ENCODE measurements around the gene PHACTR2. TPM values are rescaled to one million over a fixed set of nuclear protein-coding genes. Genes with fewer than 3 reads are reported as not detected.
"Not testable (repeated sequence)": the region's sequence is repeated elsewhere in the genome, so short reads cannot be mapped to it uniquely, and the experiment has no call there.

The PHACTR2 gene
- total RNA-seq, 1 experiment from 2014 or later: not detected

GRCh38 chr6:143647732-143648131 lies 30.0 kb upstream of the PHACTR2 start:
- no peaks in the 10 kb centered on the region for H3K4me1 ChIP-seq (ENCODE audit: low read length)
- H3K9me2 ChIP-seq (replicated peaks; ENCODE audit: insufficient read depth, low read length): no peaks in the 10 kb centered on the region
- H3K4me2 ChIP-seq (ENCODE audit: low read depth, low read length, poor library complexity, severe bottlenecking): no peak overlapping the region
- no peak overlapping the region for H2AFZ ChIP-seq (ENCODE audit: low read length)
- DNase-seq: no peak
- H3K27me3 ChIP-seq (ENCODE audit: low read length): no peaks in the 10 kb centered on the region
- no peak overlapping the region for H3K27ac ChIP-seq (ENCODE audit: low read length)
- no peaks in the 10 kb centered on the region for H4K20me1 ChIP-seq (ENCODE audit: insufficient read depth, low read depth, low read length)
- H3K9ac ChIP-seq (ENCODE audit: low read length): no peak overlapping the region
- H3K4me3 ChIP-seq (ENCODE audit: low read length): no peak overlapping the region
- H3K79me2 ChIP-seq (ENCODE audit: low read length): no peaks in the 10 kb centered on the region
- H3K9me3 ChIP-seq (ENCODE audit: low read length): no peaks in the 10 kb centered on the region
- H3K36me3 ChIP-seq (ENCODE audit: insufficient read depth, low read length): no peaks in the 10 kb centered on the region

- not testable (repeated sequence) for H3K9me2 ChIP-seq (replicated peaks; ENCODE audit: insufficient read depth, low read length); H3K4me3 ChIP-seq (ENCODE audit: low read length); DNase-seq; H3K36me3 ChIP-seq (ENCODE audit: insufficient read depth, low read length); H2AFZ ChIP-seq (ENCODE audit: low read length); H4K20me1 ChIP-seq (ENCODE audit: insufficient read depth, low read depth, low read length); H3K27me3 ChIP-seq (ENCODE audit: low read length); H3K9ac ChIP-seq (ENCODE audit: low read length); H3K79me2 ChIP-seq (ENCODE audit: low read length); H3K27ac ChIP-seq (ENCODE audit: low read length); H3K4me1 ChIP-seq (ENCODE audit: low read length); H3K9me3 ChIP-seq (ENCODE audit: low read length); H3K4me2 ChIP-seq (ENCODE audit: low read depth, low read length, poor library complexity, severe bottlenecking)
Observed at GRCh38 chr6:143649319-143649718, 28.4 kb upstream of the PHACTR2 start.

GRCh38 chr6:143651328-143651727 lies 26.4 kb upstream of the PHACTR2 start:
- H3K9ac ChIP-seq (ENCODE audit: low read length); DNase-seq; H3K36me3 ChIP-seq (ENCODE audit: insufficient read depth, low read length); H3K79me2 ChIP-seq (ENCODE audit: low read length); H4K20me1 ChIP-seq (ENCODE audit: insufficient read depth, low read depth, low read length); H3K4me1 ChIP-seq (ENCODE audit: low read length); H2AFZ ChIP-seq (ENCODE audit: low read length); H3K4me2 ChIP-seq (ENCODE audit: low read depth, low read length, poor library complexity, severe bottlenecking); H3K27me3 ChIP-seq (ENCODE audit: low read length); H3K9me3 ChIP-seq (ENCODE audit: low read length); H3K9me2 ChIP-seq (replicated peaks; ENCODE audit: insufficient read depth, low read length); H3K4me3 ChIP-seq (ENCODE audit: low read length); H3K27ac ChIP-seq (ENCODE audit: low read length): not testable (repeated sequence)

DNA sequence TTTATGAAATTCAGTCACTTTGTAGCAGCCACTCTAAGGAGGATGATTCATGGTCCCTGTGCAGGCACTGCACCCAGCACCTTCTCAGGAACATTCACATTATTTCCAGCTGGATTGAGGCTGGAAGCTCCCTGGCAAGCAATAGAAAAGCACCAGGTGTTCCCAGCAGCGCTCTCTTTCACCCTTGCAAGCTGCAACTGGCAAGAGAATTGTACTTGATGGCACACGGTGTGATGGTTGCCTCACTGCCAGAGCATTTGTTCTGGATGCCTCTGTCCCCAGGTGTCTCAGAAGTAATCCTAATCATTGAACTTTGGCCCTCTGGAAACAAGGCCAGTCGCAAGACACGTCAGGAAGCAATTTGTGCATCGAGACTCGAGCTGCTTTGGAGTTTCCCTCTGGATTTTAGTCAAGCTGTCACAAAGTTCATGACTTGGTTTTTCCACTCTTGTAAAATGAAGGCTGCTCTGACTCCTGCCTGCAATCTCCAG lies 24.9 kb upstream of the PHACTR2 start:
- Histone ChIP-seq H3K4me2 (ENCODE audit: low read depth, low read length, poor library complexity, severe bottlenecking) (no peak overlapping the region), H2AFZ (ENCODE audit: low read length) (no peak overlapping the region)

GRCh38 chr6:143655541-143655940 lies 22.2 kb upstream of the PHACTR2 start:
- H2AFZ ChIP-seq (ENCODE audit: low read length): no peak overlapping the region
- H4K20me1 ChIP-seq (ENCODE audit: insufficient read depth, low read depth, low read length): no peaks in the 10 kb centered on the region
- H3K9me3 ChIP-seq (ENCODE audit: low read length): no peaks in the 10 kb centered on the region
- H3K9me2 ChIP-seq (replicated peaks; ENCODE audit: insufficient read depth, low read length): no peaks in the 10 kb centered on the region
- H3K27me3 ChIP-seq (ENCODE audit: low read length): no peaks in the 10 kb centered on the region
- no peaks in the 10 kb centered on the region for H3K4me1 ChIP-seq (ENCODE audit: low read length)
- DNase-seq: no peak
- no peaks in the 10 kb centered on the region for H3K36me3 ChIP-seq (ENCODE audit: insufficient read depth, low read length)
- no peak overlapping the region for H3K9ac ChIP-seq (ENCODE audit: low read length)
- no peak overlapping the region for H3K4me2 ChIP-seq (ENCODE audit: low read depth, low read length, poor library complexity, severe bottlenecking)
- no peak overlapping the region for H3K27ac ChIP-seq (ENCODE audit: low read length)
- H3K4me3 ChIP-seq (ENCODE audit: low read length): no peak overlapping the region
- no peaks in the 10 kb centered on the region for H3K79me2 ChIP-seq (ENCODE audit: low read length)

More for the DNA sequence above, 24.9 kb upstream of the PHACTR2 start:
- H3K27ac ChIP-seq (ENCODE audit: low read length): no peak overlapping the region
- no peak overlapping the region for H3K4me3 ChIP-seq (ENCODE audit: low read length)
- H3K79me2 ChIP-seq (ENCODE audit: low read length): no peaks in the 10 kb centered on the region
- no peak for DNase-seq
- no peaks in the 10 kb centered on the region for H3K27me3 ChIP-seq (ENCODE audit: low read length)
- no peaks in the 10 kb centered on the region for H3K9me2 ChIP-seq (replicated peaks; ENCODE audit: insufficient read depth, low read length)
- no peak overlapping the region for H3K9ac ChIP-seq (ENCODE audit: low read length)
- H3K9me3 ChIP-seq (ENCODE audit: low read length): no peaks in the 10 kb centered on the region
- no peaks in the 10 kb centered on the region for H3K4me1 ChIP-seq (ENCODE audit: low read length)
- H4K20me1 ChIP-seq (ENCODE audit: insufficient read depth, low read depth, low read length): no peaks in the 10 kb centered on the region
- no peaks in the 10 kb centered on the region for H3K36me3 ChIP-seq (ENCODE audit: insufficient read depth, low read length)

DNA sequence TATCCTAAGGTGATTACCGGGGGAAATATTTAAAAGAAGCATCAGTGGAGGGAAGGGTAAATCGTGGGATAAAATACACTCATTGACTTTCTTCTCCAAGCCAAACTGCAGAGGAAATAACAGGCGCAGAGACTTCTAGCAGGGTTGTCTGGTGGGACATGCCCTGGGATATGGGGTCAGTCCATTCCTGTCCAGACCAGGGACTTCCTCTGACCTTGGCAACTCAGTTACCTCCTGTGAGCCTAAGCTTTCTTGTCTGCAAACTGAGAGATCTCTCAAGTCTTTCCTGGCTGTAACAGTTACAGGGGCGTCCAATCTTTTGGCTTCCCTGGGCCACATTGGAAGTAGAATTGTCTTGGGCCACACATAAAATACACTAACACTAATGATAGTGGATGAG lies 21.7 kb upstream of the PHACTR2 start:
- Histone ChIP-seq H3K9me2 (replicated peaks; ENCODE audit: insufficient read depth, low read length) (no peaks in the 10 kb centered on the region), H3K9me3 (ENCODE audit: low read length) (no peaks in the 10 kb centered on the region), H3K36me3 (ENCODE audit: insufficient read depth, low read length) (no peaks in the 10 kb centered on the region), H4K20me1 (ENCODE audit: insufficient read depth, low read depth, low read length) (no peaks in the 10 kb centered on the region), H3K4me1 (ENCODE audit: low read length) (no peaks in the 10 kb centered on the region), H3K27me3 (ENCODE audit: low read length) (no peaks in the 10 kb centered on the region), H2AFZ (ENCODE audit: low read length) (no peak overlapping the region), H3K9ac (ENCODE audit: low read length) (no peak overlapping the region), H3K4me2 (ENCODE audit: low read depth, low read length, poor library complexity, severe bottlenecking) (no peak overlapping the region), H3K4me3 (ENCODE audit: low read length) (no peak overlapping the region), H3K79me2 (ENCODE audit: low read length) (no peaks in the 10 kb centered on the region), H3K27ac (ENCODE audit: low read length) (no peak overlapping the region)
- DNase-seq: no peak

- no peak overlapping the region for H3K27ac ChIP-seq (ENCODE audit: low read length)
- no peak overlapping the region for H3K4me2 ChIP-seq (ENCODE audit: low read depth, low read length, poor library complexity, severe bottlenecking)
- H3K9me2 ChIP-seq (replicated peaks; ENCODE audit: insufficient read depth, low read length): no peaks in the 10 kb centered on the region
- no peak overlapping the region for H2AFZ ChIP-seq (ENCODE audit: low read length)
- H4K20me1 ChIP-seq (ENCODE audit: insufficient read depth, low read depth, low read length): no peaks in the 10 kb centered on the region
- no peak overlapping the region for H3K9ac ChIP-seq (ENCODE audit: low read length)
- no peaks in the 10 kb centered on the region for H3K27me3 ChIP-seq (ENCODE audit: low read length)
- H3K4me1 ChIP-seq (ENCODE audit: low read length): no peaks in the 10 kb centered on the region
- no peaks in the 10 kb centered on the region for H3K36me3 ChIP-seq (ENCODE audit: insufficient read depth, low read length)
- H3K79me2 ChIP-seq (ENCODE audit: low read length): no peaks in the 10 kb centered on the region
- DNase-seq: no peak
- H3K4me3 ChIP-seq (ENCODE audit: low read length): no peak overlapping the region
- H3K9me3 ChIP-seq (ENCODE audit: low read length): no peaks in the 10 kb centered on the region
Observed at GRCh38 chr6:143657809-143658208, 20.0 kb upstream of the PHACTR2 start.

- H3K9ac ChIP-seq (ENCODE audit: low read length); H3K27ac ChIP-seq (ENCODE audit: low read length); H3K4me3 ChIP-seq (ENCODE audit: low read length); H3K9me3 ChIP-seq (ENCODE audit: low read length); H3K4me2 ChIP-seq (ENCODE audit: low read depth, low read length, poor library complexity, severe bottlenecking); H3K4me1 ChIP-seq (ENCODE audit: low read length); H3K27me3 ChIP-seq (ENCODE audit: low read length); H4K20me1 ChIP-seq (ENCODE audit: insufficient read depth, low read depth, low read length); H3K36me3 ChIP-seq (ENCODE audit: insufficient read depth, low read length); DNase-seq; H3K9me2 ChIP-seq (replicated peaks; ENCODE audit: insufficient read depth, low read length); H3K79me2 ChIP-seq (ENCODE audit: low read length); H2AFZ ChIP-seq (ENCODE audit: low read length): not testable (repeated sequence)
Observed at GRCh38 chr6:143660170-143660569, 17.6 kb upstream of the PHACTR2 start.

DNA sequence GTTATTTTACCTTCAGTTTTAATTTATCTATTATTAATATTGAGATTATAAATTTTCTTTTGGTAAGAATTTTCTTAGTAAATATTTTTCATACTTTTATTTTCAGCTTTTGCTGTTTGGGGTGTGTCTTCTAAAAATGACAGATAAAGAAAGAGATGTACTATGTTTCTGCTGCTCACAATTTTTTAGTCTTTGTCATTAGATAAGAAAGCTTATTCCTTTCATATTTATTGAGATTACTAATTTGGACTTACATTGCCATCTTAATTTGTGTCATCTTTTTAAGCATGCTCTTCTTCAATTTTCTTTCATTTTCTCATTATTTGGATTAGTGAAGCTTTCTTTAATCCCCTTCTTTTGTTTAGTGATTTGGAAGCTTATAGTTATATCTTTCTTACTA lies 13.6 kb upstream of the PHACTR2 start:
- no peak overlapping the region for H3K4me3 ChIP-seq (ENCODE audit: low read length)
- H3K9me2 ChIP-seq (replicated peaks; ENCODE audit: insufficient read depth, low read length): no peaks in the 10 kb centered on the region
- no peak overlapping the region for H3K4me2 ChIP-seq (ENCODE audit: low read depth, low read length, poor library complexity, severe bottlenecking)
- no peaks in the 10 kb centered on the region for H3K79me2 ChIP-seq (ENCODE audit: low read length)
- H2AFZ ChIP-seq (ENCODE audit: low read length): no peak overlapping the region
- H3K9ac ChIP-seq (ENCODE audit: low read length): no peak overlapping the region
- no peaks in the 10 kb centered on the region for H3K4me1 ChIP-seq (ENCODE audit: low read length)
- H4K20me1 ChIP-seq (ENCODE audit: insufficient read depth, low read depth, low read length): no peaks in the 10 kb centered on the region
- H3K9me3 ChIP-seq (ENCODE audit: low read length): no peaks in the 10 kb centered on the region
- no peaks in the 10 kb centered on the region for H3K27me3 ChIP-seq (ENCODE audit: low read length)
- H3K27ac ChIP-seq (ENCODE audit: low read length): no peak overlapping the region
- no peak for DNase-seq
- H3K36me3 ChIP-seq (ENCODE audit: insufficient read depth, low read length): no peaks in the 10 kb centered on the region
